ENCODE measurements around the gene KAT8. TPM values are rescaled to one million over a fixed set of nuclear protein-coding genes. Genes with fewer than 3 reads are reported as not detected.

The KAT8 gene
- total and polyA plus RNA-seq, 9 of the 15 experiments (the other 6 are each of a cell fraction or from before 2014, with no cell fraction given): 10.0 to 98.5 (median 76.4) TPM

DNA sequence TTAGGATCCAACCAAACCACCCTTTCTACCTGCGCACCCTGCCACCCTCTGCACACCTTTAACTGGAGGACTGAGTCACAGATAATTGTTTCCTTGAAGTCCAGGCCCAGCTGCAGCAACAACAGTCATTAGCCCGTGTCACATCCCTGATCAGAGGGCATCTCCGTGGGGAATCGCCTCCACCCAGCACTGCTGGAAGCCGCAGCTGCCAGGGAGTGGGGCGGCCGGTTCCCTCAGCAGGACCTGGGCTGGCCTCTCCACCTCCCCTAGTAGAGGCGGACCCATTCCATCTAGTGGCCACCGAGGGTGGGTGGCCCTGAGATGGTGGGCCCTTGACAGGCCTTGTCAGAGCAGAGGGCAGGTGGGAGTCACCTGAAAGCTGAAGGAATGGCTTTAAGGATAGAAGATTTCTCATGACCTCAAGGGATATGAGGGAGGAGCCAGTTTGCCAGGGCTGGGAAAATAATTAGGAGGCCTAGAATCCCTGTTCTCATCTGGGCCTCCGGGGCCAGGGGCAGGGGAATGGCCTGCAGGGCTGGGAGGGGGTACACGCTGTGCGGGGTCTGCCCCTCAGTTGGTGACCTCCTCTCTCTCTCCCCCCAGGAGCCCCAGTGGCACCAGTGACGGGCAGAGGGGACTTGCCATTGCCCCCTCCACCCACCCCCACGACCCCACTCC lies 35.0 kb upstream of the KAT8 start (continued):
- TF ChIP-seq ZFP30 (CRISPR knock-in tag; IDR thresholded peaks at IDR 0.05; ENCODE audit: borderline replicate concordance): no peak
- TF ChIP-seq RBFOX2 (IDR thresholded peaks at IDR 0.05; ENCODE audit: low read depth, low read length): peak; percentile 58; the same call in 1 of the 2 replicates
- TF ChIP-seq ZNF57 (CRISPR knock-in tag; IDR thresholded peaks at IDR 0.05): no peak
- TF ChIP-seq NEUROD1 (IDR thresholded peaks at IDR 0.05; ENCODE audit: borderline replicate concordance, low read depth, low read length, partially characterized antibody): no peak
- TF ChIP-seq ZBTB1 (CRISPR knock-in tag; IDR thresholded peaks at IDR 0.05; ENCODE audit: borderline replicate concordance, low read depth): no peak
- no peak for TF ChIP-seq HNRNPL (IDR thresholded peaks at IDR 0.05; ENCODE audit: low read depth, low read length)

- in situ Hi-C loops (cut with MboI): no loop called here
- FAIRE-seq (no peak), ATAC-seq (peak; percentile 24), DNase-seq (ENCODE audit: extremely low read depth in 1 of 4, low spot score in 3 of 4) (peak in 2 of 4 experiments; percentile 20 to 45)
- Histone ChIP-seq H3K4me2 (ENCODE audit: insufficient read depth, low read length) (no peak overlapping the region), H2AFZ (ENCODE audit: low read depth, low read length) (no peak overlapping the region), H3K27me3 (ENCODE audit: control insufficient read depth in 2 of 2, insufficient read depth in 2 of 2, low read length in 2 of 2) (no peaks in the 10 kb centered on the region), H3K4me3 (no peak overlapping the region), H3K9ac (ENCODE audit: insufficient read depth in 1 of 2, low read depth in 2 of 2, low read length in 2 of 2) (peak overlapping the region in 1 of 2 experiments; percentile 37; a peak in 1 of 4 replicates), H4K20me1 (replicated peaks; ENCODE audit: control insufficient read depth, insufficient read depth, low read length) (0 out of 2 replicates have a peak, but pooled peaks cover 5% of the 10 kb centered on the region), H3K79me2 (ENCODE audit: control insufficient read depth, insufficient read depth, low read length) (peaks cover 7% of the 10 kb centered on the region; the same call in 2 of the 3 replicates), H3K9me3 (replicated peaks; ENCODE audit: control insufficient read depth, insufficient read depth, low read depth, low read length) (no peaks in the 10 kb centered on the region), H3K9me1 (ENCODE audit: control insufficient read depth, insufficient read depth, low read length) (no peaks in the 10 kb centered on the region), H3K27ac (ENCODE audit: extremely low read depth, low read depth, low read length) (no peak overlapping the region), H3K36me3 (ENCODE audit: control insufficient read depth, insufficient read depth, low read length) (peaks cover 67% of the 10 kb centered on the region; the same call in 2 of the 3 replicates), H3K4me1 (replicated peaks in 1 of 2; ENCODE audit: control insufficient read depth in 2 of 2, insufficient read depth in 2 of 2, low read length in 2 of 2) (peaks cover 0 to 79% of the 10 kb centered on the region in 2 experiments; a peak in 3 of 5 replicates)
- WGBS (ENCODE audit: insufficient coverage, low coverage, missing lambda C conversion rate): 38% methylated on average over 6 of the region's 9 CpGs
- TF ChIP-seq NFIC (IDR thresholded peaks at IDR 0.05) (peak; percentile 61), CEBPB (tag; IDR thresholded peaks at IDR 0.05) (peak; percentile 87), CXXC5 (CRISPR knock-in tag; IDR thresholded peaks at IDR 0.05) (0 out of 2 replicates have a peak, but pooled peaks have one; percentile 26), POLR2B (IDR thresholded peaks at IDR 0.05; ENCODE audit: low read depth, partially characterized antibody) (peak; percentile 2), ZFP1 (CRISPR knock-in tag; IDR thresholded peaks at IDR 0.05) (no peak)
- TF ChIP-seq, protein P1, sequence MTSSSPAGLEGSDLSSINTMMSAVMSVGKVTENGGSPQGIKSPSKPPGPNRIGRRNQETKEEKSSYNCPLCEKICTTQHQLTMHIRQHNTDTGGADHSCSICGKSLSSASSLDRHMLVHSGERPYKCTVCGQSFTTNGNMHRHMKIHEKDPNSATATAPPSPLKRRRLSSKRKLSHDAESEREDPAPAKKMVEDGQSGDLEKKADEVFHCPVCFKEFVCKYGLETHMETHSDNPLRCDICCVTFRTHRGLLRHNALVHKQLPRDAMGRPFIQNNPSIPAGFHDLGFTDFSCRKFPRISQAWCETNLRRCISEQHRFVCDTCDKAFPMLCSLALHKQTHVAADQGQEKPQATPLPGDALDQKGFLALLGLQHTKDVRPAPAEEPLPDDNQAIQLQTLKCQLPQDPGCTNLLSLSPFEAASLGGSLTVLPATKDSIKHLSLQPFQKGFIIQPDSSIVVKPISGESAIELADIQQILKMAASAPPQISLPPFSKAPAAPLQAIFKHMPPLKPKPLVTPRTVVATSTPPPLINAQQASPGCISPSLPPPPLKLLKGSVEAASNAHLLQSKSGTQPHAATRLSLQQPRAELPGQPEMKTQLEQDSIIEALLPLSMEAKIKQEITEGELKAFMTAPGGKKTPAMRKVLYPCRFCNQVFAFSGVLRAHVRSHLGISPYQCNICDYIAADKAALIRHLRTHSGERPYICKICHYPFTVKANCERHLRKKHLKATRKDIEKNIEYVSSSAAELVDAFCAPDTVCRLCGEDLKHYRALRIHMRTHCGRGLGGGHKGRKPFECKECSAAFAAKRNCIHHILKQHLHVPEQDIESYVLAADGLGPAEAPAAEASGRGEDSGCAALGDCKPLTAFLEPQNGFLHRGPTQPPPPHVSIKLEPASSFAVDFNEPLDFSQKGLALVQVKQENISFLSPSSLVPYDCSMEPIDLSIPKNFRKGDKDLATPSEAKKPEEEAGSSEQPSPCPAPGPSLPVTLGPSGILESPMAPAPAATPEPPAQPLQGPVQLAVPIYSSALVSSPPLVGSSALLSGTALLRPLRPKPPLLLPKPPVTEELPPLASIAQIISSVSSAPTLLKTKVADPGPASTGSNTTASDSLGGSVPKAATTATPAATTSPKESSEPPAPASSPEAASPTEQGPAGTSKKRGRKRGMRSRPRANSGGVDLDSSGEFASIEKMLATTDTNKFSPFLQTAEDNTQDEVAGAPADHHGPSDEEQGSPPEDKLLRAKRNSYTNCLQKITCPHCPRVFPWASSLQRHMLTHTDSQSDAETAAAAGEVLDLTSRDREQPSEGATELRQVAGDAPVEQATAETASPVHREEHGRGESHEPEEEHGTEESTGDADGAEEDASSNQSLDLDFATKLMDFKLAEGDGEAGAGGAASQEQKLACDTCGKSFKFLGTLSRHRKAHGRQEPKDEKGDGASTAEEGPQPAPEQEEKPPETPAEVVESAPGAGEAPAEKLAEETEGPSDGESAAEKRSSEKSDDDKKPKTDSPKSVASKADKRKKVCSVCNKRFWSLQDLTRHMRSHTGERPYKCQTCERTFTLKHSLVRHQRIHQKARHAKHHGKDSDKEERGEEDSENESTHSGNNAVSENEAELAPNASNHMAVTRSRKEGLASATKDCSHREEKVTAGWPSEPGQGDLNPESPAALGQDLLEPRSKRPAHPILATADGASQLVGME (CRISPR knock-in tag; IDR thresholded peaks at IDR 0.05): no peak
- POLR2A ChIA-PET: interaction anchor here (0.8 to 2.5 kb wide), 4 partner anchors 9 to 97 kb away, joined by 3 to 15 read pairs (median 4); partner anchors contain the start of genes VKORC1 and ZNF668
- intact Hi-C loops (cut with micrococcal nuclease): no loop called here
- no TSS peak for BruUV-seq (replicated peaks)
- CTCF ChIA-PET (ENCODE audit: low intra/inter-chr PET ratio): no interaction called here
Measured at GRCh38 chr16:31083081-31083480, 34.4 kb upstream of the KAT8 start.
